IPS-20b (cell line): ENCODE data around the gene MIS18A.

Experiments
- H3K27ac ChIP-seq: one replicate; pipeline ENCODE4 v1.5.1; 2013; ENCODE audit warnings: low read length
- H3K27me3 ChIP-seq: 2 replicates; pipeline ENCODE4 v1.6.1; 2013; ENCODE audit warnings: mild to moderate bottlenecking, low read length, inconsistent platforms; ENCODE audit not compliant: insufficient read depth
- H3K36me3 ChIP-seq: 2 replicates; pipeline ENCODE4 v1.6.1; 2013; ENCODE audit warnings: low read depth, mild to moderate bottlenecking, inconsistent platforms, low read length, moderate library complexity; ENCODE audit not compliant: insufficient read depth
- H3K4me1 ChIP-seq: 2 replicates; pipeline ENCODE4 v1.6.1; 2013; ENCODE audit warnings: mild to moderate bottlenecking, control low read depth, inconsistent platforms, low read length, moderate library complexity; ENCODE audit not compliant: insufficient read depth
- H3K4me3 ChIP-seq: 2 replicates; pipeline ENCODE4 v1.5.1; 2013; ENCODE audit warnings: mild to moderate bottlenecking, low read length, inconsistent platforms
- H3K9ac ChIP-seq: 2 replicates; pipeline ENCODE4 v1.6.1; 2013; ENCODE audit warnings: low read depth, mild to moderate bottlenecking, inconsistent platforms, low read length, moderate library complexity
- H3K9me3 ChIP-seq: 2 replicates; pipeline ENCODE4 v1.6.1; 2013; ENCODE audit warnings: mild to moderate bottlenecking, low read depth, low read length, inconsistent platforms; ENCODE audit not compliant: insufficient read depth

MIS18A gene

DNA sequence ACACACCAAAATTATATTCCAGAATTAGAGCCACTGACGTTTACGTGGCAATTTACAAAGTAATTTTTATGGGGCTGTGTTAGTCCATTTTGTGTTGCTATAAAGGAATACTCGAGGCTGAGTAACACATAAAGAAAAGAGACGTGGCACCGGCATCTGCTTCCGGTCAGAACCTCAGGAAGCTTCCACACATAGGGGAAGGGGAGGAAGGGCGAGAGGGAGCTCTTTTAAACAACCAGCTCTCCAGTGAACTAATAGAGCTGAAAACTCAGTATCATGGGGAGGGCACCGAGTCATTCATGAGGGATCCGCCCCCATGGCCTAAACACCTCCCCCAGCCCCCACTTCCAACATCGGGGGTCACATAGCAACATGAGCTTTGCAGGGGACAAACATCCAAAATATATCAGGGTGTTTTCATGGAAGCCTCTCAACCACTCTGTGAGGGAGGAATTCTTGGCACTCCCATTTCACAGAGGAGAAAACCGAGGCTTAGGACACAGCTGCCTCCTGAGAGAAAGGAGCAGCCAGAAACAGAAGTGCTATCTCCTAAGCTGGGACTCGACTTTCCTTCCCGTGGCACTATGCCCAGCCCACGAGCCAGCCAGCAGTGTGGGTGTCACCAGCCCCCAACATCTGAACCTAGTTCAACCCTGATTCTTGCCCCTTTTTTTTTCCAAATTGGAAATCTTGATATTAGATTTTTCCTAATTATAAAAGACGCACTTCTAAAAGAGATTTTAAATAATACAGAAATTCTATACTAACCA lies 29.2 kb downstream of the MIS18A start:
- H3K27ac ChIP-seq: no peak overlapping the region
- no peaks in the 10 kb centered on the region for H3K9me3 ChIP-seq
- H3K9ac ChIP-seq: no peak overlapping the region
- H3K27me3 ChIP-seq: no peaks in the 10 kb centered on the region
- no peak overlapping the region for H3K4me3 ChIP-seq
- no peaks in the 10 kb centered on the region; the same call in 1 of the 2 replicates for H3K4me1 ChIP-seq
- H3K36me3 ChIP-seq: no peaks in the 10 kb centered on the region

DNA sequence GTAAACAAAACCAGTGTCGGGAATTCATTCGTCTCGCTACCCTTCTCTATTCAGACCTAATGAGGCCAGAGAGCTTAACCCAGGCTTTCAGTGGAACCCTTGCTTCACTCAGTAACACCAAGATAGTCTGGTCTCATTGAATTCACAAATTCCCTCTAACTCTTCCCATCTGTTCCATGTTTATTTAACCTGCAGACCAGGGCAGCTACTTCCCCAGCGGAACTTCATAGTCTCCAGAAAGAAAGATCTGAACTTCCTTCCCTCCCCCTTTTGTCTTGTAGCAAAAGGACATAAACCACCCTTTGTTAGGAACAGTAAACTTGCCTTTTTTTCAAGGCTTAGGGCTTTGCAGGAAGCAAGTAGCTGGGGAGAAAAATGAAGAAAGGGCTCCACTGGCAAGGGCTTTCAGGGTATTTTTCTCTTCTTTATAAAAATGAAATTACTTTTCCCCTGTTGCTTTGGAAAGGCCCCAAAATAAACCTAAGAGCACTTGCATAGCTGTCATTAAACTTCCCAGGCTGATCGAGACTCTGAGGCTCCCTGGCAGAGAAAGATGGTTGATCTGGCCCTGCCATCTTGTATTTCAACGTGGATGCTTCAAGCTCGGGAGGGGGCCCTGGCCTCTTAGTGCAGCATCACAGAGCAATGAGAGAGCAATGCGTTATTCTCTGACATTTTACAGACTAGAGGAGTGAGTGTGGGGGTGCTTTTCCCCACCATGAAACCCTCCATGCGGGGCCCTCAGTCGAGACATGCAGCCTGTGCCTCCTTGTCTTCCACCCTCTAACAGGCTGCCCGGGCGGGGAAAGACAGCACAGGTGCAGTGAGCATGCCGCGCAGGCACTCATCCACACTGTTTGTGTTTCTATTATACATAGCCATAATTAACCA lies 30.0 kb downstream of the MIS18A start:
- Histone ChIP-seq H3K27me3 (no peaks in the 10 kb centered on the region), H3K27ac (no peak overlapping the region), H3K9ac (no peak overlapping the region), H3K36me3 (no peaks in the 10 kb centered on the region), H3K9me3 (no peaks in the 10 kb centered on the region), H3K4me3 (no peak overlapping the region), H3K4me1 (no peaks in the 10 kb centered on the region; the same call in 1 of the 2 replicates)

DNA sequence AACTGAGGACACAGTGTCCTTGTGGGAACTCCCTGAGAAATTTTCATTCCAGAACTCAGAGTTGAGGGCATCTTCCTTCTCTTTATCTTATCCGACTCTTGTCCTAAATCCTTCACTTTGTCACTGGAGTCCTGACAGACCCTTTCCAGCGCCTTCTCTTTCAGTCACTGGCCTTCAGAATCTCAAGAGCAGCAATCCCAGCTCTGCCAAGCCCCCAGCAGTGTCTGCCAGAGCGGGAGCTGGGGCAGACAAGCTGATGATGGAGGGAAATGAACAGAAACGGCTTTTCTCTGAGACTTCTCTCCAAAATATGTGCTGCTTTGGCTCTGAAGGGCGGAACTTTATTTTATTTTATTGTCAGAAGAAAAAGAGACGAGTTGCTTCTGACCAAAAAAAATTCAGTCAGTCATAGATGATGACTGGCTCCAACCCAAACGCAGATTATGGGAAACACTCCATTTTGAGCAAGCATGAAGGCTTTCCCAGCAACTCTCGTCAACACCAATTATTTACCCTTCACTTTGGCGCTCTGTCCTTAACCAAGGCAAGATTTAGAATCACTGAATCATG lies 32.2 kb downstream of the MIS18A start:
- H3K4me3 ChIP-seq: no peak overlapping the region
- no peak overlapping the region for H3K27ac ChIP-seq
- no peaks in the 10 kb centered on the region for H3K27me3 ChIP-seq
- no peak overlapping the region for H3K9ac ChIP-seq
- no peaks in the 10 kb centered on the region for H3K9me3 ChIP-seq
- no peaks in the 10 kb centered on the region; the same call in 1 of the 2 replicates for H3K4me1 ChIP-seq
- H3K36me3 ChIP-seq: no peaks in the 10 kb centered on the region

DNA sequence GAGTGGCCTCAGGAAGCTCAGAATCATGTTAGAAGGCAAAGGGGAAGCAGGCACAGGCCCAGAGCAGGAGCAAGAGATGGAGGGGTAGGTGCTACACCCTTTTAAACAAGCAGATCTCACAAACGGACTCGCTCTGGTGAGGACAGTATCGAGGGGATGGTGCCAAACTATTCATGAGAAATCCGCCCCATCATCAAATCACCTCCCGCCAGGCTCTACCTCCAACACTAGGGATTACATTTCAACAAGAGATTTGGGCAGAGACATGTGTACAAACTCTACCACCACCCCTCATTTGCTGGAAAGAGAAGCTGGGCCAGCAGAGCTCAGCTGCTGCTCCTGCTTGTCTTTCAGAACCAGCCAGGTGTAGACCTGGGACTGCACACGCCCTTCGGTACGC lies 32.9 kb downstream of the MIS18A start:
- H3K4me1 ChIP-seq: no peaks in the 10 kb centered on the region; the same call in 1 of the 2 replicates
- no peak overlapping the region for H3K4me3 ChIP-seq
- H3K27me3 ChIP-seq: no peaks in the 10 kb centered on the region
- no peaks in the 10 kb centered on the region for H3K36me3 ChIP-seq
- no peak overlapping the region for H3K27ac ChIP-seq
- no peaks in the 10 kb centered on the region for H3K9me3 ChIP-seq
- no peak overlapping the region for H3K9ac ChIP-seq

DNA sequence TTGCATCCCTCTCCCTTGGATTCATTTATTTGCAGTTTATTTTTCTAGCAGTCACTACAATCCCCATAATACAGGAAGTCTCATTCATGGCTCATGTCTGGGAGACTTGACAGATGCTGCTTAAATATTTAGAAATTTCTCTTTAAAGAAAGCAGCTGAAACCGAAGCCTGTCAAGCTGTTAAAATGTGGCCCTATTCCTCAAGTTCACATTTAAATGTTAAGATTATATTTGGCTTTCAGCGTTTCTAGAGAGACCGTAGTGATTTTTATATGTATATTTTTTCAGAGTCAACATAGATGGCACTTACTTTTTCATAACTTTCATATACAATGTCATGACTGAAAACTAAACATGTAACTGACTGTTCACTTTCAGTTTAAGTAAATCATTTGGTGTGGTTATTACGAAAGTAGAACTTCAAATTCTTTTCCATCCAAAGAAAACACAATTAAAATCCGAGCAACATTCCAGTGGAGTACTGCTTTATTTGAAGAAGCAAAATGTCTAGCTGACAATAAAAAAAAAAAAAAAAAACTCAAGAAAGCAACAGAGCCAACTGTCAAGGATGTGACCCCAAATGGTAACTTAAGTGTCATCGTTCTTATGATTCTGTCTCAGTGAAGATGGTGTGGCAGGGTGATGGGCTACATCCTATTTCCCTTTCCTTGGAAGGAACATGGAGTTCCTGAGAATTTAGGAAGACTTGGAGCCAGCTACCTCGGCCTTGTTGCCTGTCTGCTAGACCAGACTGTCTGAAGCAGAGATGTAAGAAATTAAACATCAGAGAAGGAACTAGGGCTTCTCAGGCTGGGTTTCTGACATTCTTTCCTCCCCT lies 37.8 kb downstream of the MIS18A start:
- H3K27ac ChIP-seq: no peak overlapping the region
- H3K9me3 ChIP-seq: peaks cover 3% of the 10 kb centered on the region; the same call in 1 of the 2 replicates
- no peaks in the 10 kb centered on the region for H3K36me3 ChIP-seq
- H3K4me3 ChIP-seq: no peak overlapping the region
- no peaks in the 10 kb centered on the region for H3K27me3 ChIP-seq
- peaks cover 8% of the 10 kb centered on the region; the same call in 1 of the 2 replicates for H3K4me1 ChIP-seq
- H3K9ac ChIP-seq: no peak overlapping the region

DNA sequence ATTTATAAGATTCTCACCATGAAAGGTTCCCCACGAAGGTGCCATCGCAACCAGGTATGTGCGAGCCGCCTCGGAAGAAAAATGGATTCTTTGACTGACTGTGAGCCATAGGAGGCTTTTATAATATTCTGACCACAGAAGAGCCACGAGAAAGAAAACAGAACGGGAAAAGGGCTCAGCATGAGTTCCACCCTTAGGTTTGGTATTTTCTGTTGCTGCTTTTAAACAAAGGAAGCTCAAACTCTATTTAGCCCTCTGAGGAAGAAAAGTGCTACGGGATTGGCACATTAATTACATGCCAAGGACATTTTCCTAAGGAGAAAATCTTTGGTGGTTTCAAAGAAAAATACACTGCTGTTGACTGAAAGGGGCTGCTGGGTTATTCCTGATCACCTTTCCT lies 39.3 kb downstream of the MIS18A start:
- Histone ChIP-seq H3K36me3 (no peaks in the 10 kb centered on the region), H3K27me3 (no peaks in the 10 kb centered on the region), H3K27ac (no peak overlapping the region), H3K9ac (no peak overlapping the region), H3K4me3 (no peak overlapping the region; the same call in 1 of the 2 replicates), H3K9me3 (peaks cover 3% of the 10 kb centered on the region; the same call in 1 of the 2 replicates), H3K4me1 (peaks cover 8% of the 10 kb centered on the region; the same call in 1 of the 2 replicates)

DNA sequence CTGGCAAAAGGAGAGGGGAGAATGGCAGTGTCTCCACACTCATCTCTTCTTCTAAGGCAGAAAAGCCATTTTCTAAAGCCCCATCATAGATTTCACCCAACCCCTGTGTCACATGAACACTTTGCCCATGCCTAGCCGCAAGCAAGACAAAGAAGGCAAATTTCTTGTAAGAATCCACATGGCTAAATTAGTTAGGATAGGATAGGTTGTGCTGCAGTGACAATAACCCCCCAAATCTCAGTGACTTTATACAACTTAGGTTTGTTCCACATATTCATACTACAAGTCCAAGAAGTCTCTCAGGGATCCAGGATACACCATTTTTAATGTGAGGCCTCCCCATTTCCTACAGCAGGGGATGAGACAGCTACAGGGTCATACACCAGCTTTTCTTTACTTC lies 40.8 kb downstream of the MIS18A start:
- Histone ChIP-seq H3K9ac (no peak overlapping the region), H3K9me3 (peaks cover 3% of the 10 kb centered on the region; the same call in 1 of the 2 replicates), H3K4me1 (peaks cover 8% of the 10 kb centered on the region; the same call in 1 of the 2 replicates), H3K27me3 (no peaks in the 10 kb centered on the region), H3K36me3 (no peaks in the 10 kb centered on the region), H3K4me3 (no peak overlapping the region), H3K27ac (no peak overlapping the region)

DNA sequence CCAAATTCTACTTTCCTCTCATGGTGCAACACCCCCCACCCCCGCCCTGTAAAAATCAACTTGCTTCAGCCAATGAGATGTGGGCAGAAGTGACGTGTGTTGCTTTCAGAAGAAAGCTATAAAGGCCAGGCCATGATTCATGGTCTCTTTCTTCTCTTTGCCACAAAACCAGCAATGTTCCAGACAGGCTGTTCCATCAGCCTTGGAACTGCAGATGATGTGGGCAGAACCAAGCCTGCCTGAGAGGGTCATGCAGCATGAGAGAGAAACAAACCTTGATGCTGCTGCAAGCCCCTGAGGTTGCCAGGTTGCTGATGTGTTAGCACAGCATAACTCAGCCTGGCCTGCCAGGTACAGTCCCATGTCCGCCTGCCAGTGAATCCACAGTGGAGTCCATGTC lies 41.8 kb downstream of the MIS18A start:
- Histone ChIP-seq H3K27me3 (no peaks in the 10 kb centered on the region), H3K9ac (no peak overlapping the region), H3K36me3 (no peaks in the 10 kb centered on the region), H3K27ac (no peak overlapping the region), H3K4me3 (no peak overlapping the region), H3K4me1 (peaks cover 8% of the 10 kb centered on the region; the same call in 1 of the 2 replicates), H3K9me3 (peaks cover 3% of the 10 kb centered on the region; the same call in 1 of the 2 replicates)

DNA sequence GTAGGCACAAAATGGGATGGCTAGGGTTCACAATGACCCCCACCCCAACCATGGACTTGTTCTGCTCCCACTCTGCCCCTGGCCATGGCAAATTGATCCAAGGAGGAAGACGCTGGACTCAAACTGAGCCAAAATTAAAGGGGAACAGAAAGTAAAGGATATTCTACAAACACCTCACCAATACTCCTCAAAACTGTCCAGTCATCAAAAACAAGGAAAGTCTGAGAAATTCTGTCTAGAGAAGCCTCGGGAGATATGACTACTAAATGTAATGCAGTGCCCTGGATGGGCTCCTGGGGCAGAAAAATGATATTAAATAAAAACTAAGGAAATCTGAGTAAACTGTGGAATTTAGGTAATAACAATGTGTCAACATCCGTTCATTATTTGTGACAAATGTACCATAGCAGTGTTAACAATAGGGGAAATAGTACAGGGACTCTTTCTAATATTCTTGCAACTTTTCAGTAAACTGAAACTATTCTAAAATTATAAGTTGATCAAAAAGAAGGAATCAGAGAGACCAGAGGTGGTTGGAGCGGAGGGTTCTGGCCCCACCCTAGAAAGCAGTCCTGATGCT lies 45.0 kb downstream of the MIS18A start:
- Histone ChIP-seq H3K9ac (no peak overlapping the region), H3K4me1 (no peaks in the 10 kb centered on the region; the same call in 1 of the 2 replicates), H3K4me3 (no peak overlapping the region), H3K9me3 (peaks cover 3% of the 10 kb centered on the region; the same call in 1 of the 2 replicates), H3K27me3 (no peaks in the 10 kb centered on the region), H3K27ac (no peak overlapping the region), H3K36me3 (no peaks in the 10 kb centered on the region)

DNA sequence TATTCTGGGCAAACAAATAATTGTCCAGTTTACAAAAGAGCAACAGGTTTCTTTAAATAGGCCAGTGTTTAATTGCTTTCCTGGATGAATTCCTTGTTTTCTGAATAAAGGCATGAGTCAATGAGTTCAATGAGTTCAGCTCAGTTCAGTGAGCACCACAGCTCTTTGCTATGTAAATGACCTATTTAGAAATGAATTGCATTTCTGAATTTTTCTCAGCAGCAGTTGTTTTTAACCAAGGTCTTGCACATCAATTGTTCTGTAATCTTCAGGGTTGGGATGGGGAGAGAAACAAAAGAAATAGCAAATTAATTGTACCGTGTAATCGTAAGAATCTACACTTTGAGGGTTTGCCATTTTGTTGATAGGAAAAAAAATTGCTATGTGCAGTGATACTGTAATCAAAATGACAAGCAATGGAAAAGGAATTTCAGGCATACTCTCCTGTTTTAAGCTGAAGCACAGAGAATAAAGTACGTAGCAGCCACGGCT lies 45.7 kb downstream of the MIS18A start:
- H3K4me1 ChIP-seq: no peaks in the 10 kb centered on the region
- H3K9me3 ChIP-seq: peaks cover under 1% of the 10 kb centered on the region; the same call in 1 of the 2 replicates
- no peaks in the 10 kb centered on the region for H3K36me3 ChIP-seq
- H3K9ac ChIP-seq: no peak overlapping the region
- H3K27ac ChIP-seq: no peak overlapping the region
- H3K4me3 ChIP-seq: no peak overlapping the region
- no peaks in the 10 kb centered on the region for H3K27me3 ChIP-seq
